Measurements from ENCODE around the gene CHST15.

Gene CHST15
- total RNA-seq, result 57.8 to 331 (median 208) reads per million in 17 experiments

GRCh38 chr10:124092860-124093773 lies at the start of gene CHST15:
CHST15 (minus strand) TSS chr10:124093598; CDS start chr10:124046212, 47,386 bp downstream.
- peak; percentile 77 to 80 (median 78) for DNase-seq

- peak; percentile 77 to 93 (median 80) for DNase-seq
These were observed 49.6 kb upstream of the CHST15 start for GRCh38 chr10:124142960-124143359.

DNA sequence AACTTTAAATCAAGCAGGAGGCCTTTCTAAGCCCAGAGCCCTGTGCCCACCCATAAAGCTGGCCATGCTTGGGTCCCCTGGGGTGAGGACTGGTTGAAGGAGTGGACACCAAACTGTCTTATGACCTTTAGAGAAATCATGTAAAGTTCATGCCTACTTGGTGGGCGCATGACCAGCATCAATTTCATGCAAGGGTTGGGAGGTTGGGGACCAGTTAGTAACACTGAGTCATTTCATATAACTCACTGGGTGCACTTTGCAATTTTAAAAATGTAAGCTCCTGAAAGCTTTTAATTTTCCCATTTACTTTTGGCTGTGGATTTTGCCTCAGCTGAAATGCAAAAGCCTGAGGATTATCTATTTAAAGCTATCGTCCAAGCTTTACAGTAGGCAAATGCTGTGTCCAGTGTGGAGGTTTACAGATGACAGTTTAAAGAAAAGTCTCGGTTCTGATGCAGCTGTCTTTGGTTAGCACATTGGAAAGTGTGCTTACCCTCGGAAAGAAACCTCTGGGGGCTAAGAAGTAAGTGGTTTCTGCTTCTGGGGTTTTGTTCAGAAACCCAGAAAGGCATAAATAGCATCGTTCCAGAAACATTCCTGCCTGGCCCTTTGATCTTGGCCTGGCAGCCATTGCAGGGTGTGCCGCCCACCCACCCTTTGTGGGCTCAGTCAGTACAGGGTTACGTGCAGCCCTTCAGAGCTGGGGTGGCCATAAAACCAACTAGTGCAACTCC lies 48.8 kb upstream of the CHST15 start:
- DNase-seq, result peak in 2 of 4 experiments; percentile 39 to 56

- DNase-seq, result no peak
These were observed 45.5 kb upstream of the CHST15 start for GRCh38 chr10:124138883-124139348.

DNA sequence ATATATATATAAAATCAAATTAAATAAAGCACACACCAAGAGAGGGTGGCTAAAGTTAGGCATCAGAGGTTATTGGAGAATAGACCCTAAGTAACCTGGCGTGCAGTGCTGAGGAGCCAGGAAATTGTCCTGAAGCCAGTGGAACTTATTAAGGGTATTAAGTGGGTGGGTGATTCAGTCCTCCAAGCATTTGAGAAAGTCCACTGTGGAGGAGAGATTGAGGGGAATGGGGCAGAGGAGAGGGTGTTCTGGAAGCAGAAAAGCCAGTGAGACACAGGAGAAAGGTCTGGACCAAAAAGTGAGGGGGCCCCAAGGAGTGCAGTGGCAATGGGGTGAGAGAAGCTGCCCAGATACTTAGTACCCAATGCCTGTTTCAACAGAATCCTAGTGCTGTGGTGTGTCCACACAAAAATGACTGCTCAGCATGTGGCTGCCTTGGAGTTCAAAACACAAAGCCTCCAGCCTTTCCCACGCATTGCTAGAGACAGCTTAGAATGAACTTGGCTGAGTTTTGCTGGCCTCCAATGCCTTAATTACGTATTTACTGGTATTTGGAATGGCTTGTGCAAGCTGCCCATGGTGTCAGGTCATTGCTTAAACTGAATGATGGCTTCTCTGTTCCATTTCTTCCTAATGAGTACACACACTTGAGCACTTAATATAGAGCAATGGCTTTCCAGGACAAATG lies 44.9 kb upstream of the CHST15 start:
- peak in 3 of 4 experiments; percentile 32 to 53 (median 39) for DNase-seq

GRCh38 chr10:124134251-124134893 lies 41.0 kb upstream of the CHST15 start:
- no peak for DNase-seq

DNA sequence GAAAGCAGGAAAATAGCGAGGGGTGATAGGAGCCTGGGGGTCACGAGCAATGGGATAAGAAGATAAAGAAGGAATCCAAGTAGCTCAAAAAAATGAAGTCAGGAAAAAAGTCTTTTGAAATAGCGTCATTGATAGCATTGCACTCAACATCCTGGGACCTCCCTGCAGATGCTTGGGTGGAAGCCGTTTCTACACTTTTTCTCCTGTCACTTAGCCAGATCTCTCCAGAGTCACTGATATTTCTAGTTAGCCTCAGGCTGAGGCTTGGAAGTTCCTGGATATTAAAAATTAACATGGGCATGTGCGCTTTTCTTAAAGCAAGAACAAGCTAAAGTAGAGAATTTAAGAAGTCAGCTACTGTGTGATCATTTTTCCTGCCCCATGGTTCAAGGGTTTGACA lies 39.5 kb upstream of the CHST15 start:
- no peak for DNase-seq

GRCh38 chr10:124132306-124132705 lies 38.9 kb upstream of the CHST15 start:
- no peak for DNase-seq

- no peak for DNase-seq
These were observed 37.8 kb upstream of the CHST15 start for GRCh38 chr10:124131172-124131571.

GRCh38 chr10:124130198-124130900 lies 37.0 kb upstream of the CHST15 start:
- peak; percentile 38 to 61 (median 54) for DNase-seq

DNA sequence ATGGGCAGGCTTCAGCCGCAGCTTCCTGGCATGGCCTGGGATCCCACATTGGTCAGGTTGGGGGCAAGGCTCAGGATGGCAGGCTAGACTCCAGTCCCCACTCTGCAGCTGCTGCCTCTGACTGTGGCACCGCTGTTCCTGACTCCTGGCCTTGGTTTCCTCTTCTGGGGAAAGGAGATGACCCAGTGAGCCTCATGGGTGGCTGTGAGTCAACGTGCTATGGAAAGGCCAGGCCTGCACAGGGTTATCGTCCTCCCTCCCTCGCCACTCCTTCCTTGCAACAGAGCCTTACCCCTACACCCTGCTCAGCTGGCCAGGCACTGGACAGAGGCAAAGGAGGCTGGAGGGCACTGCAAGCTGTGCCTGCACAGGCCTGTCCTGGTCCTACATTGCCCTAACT lies 36.1 kb upstream of the CHST15 start:
- DNase-seq, result peak; percentile 81 to 92 (median 89)

GRCh38 chr10:124128811-124129145 lies 35.4 kb upstream of the CHST15 start:
- peak in 1 of 4 experiments; percentile 1 for DNase-seq

GRCh38 chr10:124127965-124128810 lies 34.8 kb upstream of the CHST15 start:
- no peak for DNase-seq

DNA sequence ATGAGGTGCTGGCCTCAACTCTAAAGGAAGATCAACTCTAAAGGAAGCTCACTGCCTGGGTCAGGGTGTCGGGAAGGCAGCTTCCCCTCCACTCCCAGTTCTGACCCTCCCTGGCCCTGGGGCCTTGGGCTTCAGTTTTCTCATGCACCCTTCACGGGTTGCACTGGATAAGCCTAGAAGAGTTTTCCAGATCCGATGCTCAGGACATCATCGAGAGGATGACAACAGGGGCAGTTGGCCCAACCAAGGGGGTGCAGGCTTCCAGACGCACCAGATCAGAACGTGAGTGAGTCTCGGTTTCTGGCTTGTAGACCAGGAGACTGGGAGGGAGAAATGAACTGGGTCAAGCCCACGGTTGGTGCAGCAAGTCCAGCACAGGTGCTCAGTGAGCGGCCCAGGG lies 34.2 kb upstream of the CHST15 start:
- peak in 1 of 4 experiments; percentile 2 for DNase-seq

GRCh38 chr10:124126983-124127385 lies 33.6 kb upstream of the CHST15 start:
- DNase-seq, result peak in 3 of 4 experiments; percentile 36 to 55 (median 49)

GRCh38 chr10:124126145-124126982 lies 33.0 kb upstream of the CHST15 start:
- peak; percentile 45 to 79 (median 70) for DNase-seq

GRCh38 chr10:124125305-124126116 lies 32.1 kb upstream of the CHST15 start:
- peak in 2 of 4 experiments; percentile 20 to 44 for DNase-seq

DNA sequence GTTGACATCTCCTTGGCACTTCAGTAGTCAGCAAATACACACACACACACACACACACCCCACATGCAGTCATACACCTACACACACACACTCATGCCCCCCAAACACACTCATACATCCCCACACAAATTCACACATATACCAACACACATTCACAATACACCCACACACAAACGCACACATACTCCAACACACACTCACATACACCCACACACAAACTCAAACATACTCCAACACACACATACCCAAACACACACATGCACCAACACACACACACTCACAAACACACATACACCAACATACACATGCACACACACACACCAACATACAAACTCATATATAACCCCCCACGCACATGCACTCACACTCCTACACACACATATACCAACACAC lies 31.4 kb upstream of the CHST15 start:
- no peak for DNase-seq
